ENCODE measurements around the gene PPP2R2C.

The PPP2R2C gene

GRCh38 chr4:6339818-6340445 lies 132.5 kb downstream of the PPP2R2C start:
- no peak for DNase-seq

- DNase-seq = no peak
Observed at GRCh38 chr4:6338951-6339817, 133.2 kb downstream of the PPP2R2C start.

GRCh38 chr4:6338175-6338950 lies 134.1 kb downstream of the PPP2R2C start:
- DNase-seq = no peak

GRCh38 chr4:6337331-6337935 lies 135.0 kb downstream of the PPP2R2C start:
- DNase-seq = no peak

GRCh38 chr4:6336166-6336565 lies 136.2 kb downstream of the PPP2R2C start:
- DNase-seq = no peak

- DNase-seq = no peak
Observed at GRCh38 chr4:6335040-6335590, 137.3 kb downstream of the PPP2R2C start.

- no peak for DNase-seq
Observed at GRCh38 chr4:6334203-6334887, 138.1 kb downstream of the PPP2R2C start.

GRCh38 chr4:6333301-6334202 lies 138.9 kb downstream of the PPP2R2C start:
- no peak for DNase-seq

GRCh38 chr4:6332669-6333050 lies 139.8 kb downstream of the PPP2R2C start:
- DNase-seq = no peak

- no peak for DNase-seq
Observed at GRCh38 chr4:6332042-6332668, 140.3 kb downstream of the PPP2R2C start.

- no peak for DNase-seq
Observed at GRCh38 chr4:6331468-6331867, 140.9 kb downstream of the PPP2R2C start.

GRCh38 chr4:6331018-6331417 lies 141.4 kb downstream of the PPP2R2C start:
- DNase-seq = no peak

- DNase-seq = no peak
Observed at GRCh38 chr4:6330384-6330767, 142.0 kb downstream of the PPP2R2C start.

GRCh38 chr4:6329478-6330383 lies 142.7 kb downstream of the PPP2R2C start:
- DNase-seq = no peak

GRCh38 chr4:6328526-6328925 lies 143.9 kb downstream of the PPP2R2C start:
- no peak for DNase-seq

- DNase-seq = peak; percentile 84
Observed at GRCh38 chr4:6327220-6327917, 145.0 kb downstream of the PPP2R2C start.

GRCh38 chr4:6326312-6327060 lies 145.9 kb downstream of the PPP2R2C start:
- no peak for DNase-seq

GRCh38 chr4:6325788-6326290 lies 146.6 kb downstream of the PPP2R2C start:
- no peak for DNase-seq
